GM21717 (cell line): ENCODE measurements around the gene TECPR1.

Source experiments
- ATAC-seq: cut with Tn5 transposase; IDR thresholded peaks from one replicate; pipeline ENCODE4 v1.9.1; 2021; ENCODE audit warnings: mild to moderate bottlenecking, moderate library complexity; ENCODE audit not compliant: unreplicated experiment

TECPR1 gene

GRCh38 chr7:98251601-98252424 lies at the start of gene TECPR1:
Gene TECPR1 (minus strand): TSS chr7:98252232. CDS start chr7:98246146, 6,086 bp downstream.
- peak; percentile 97 for ATAC-seq

GRCh38 chr7:98300595-98301372 lies 48.8 kb upstream of the TECPR1 start:
- ATAC-seq, result no peak

GRCh38 chr7:98297626-98298286 lies 45.7 kb upstream of the TECPR1 start:
- no peak for ATAC-seq

- ATAC-seq, result no peak
These were observed 44.8 kb upstream of the TECPR1 start for GRCh38 chr7:98296833-98297232.

- ATAC-seq, result no peak
These were observed 43.6 kb upstream of the TECPR1 start for GRCh38 chr7:98295467-98296192.

- ATAC-seq, result no peak
These were observed 42.9 kb upstream of the TECPR1 start for GRCh38 chr7:98294798-98295382.

- no peak for ATAC-seq
These were observed 42.3 kb upstream of the TECPR1 start for GRCh38 chr7:98294326-98294725.

GRCh38 chr7:98293746-98294145 lies 41.7 kb upstream of the TECPR1 start:
- ATAC-seq, result no peak

GRCh38 chr7:98293265-98293664 lies 41.2 kb upstream of the TECPR1 start:
- no peak for ATAC-seq

GRCh38 chr7:98291717-98292116 lies 39.7 kb upstream of the TECPR1 start:
- no peak for ATAC-seq

- no peak for ATAC-seq
These were observed 37.4 kb upstream of the TECPR1 start for GRCh38 chr7:98289333-98289875.

GRCh38 chr7:98288064-98288823 lies 36.2 kb upstream of the TECPR1 start:
- no peak for ATAC-seq

GRCh38 chr7:98287486-98287959 lies 35.5 kb upstream of the TECPR1 start:
- ATAC-seq, result no peak

- no peak for ATAC-seq
These were observed 34.9 kb upstream of the TECPR1 start for GRCh38 chr7:98286701-98287485.

GRCh38 chr7:98286093-98286539 lies 34.1 kb upstream of the TECPR1 start:
- no peak for ATAC-seq

- ATAC-seq, result no peak
These were observed 33.4 kb upstream of the TECPR1 start for GRCh38 chr7:98285157-98286092.

GRCh38 chr7:98284335-98285036 lies 32.5 kb upstream of the TECPR1 start:
- ATAC-seq, result no peak
